HepG2 (cell line): Measurements from ENCODE around the gene ADAMTS4. TPM values are rescaled to one million over a fixed set of nuclear protein-coding genes. Genes with fewer than 3 reads are reported as not detected.

Experiments used
- AKAP8 ChIP-seq: sonication (generic); formaldehyde crosslinking; IDR thresholded peaks from 2 replicates; pipeline ENCODE4 v1.5.1; 2020; ENCODE audit warnings: mild to moderate bottlenecking, missing genetic modification reagents
- CHD2 ChIP-seq: IDR thresholded peaks from 2 replicates; pipeline ENCODE4 v1.6.1; 2011; ENCODE audit warnings: low read depth, low read length, improper control_type of control experiment
- DR1 ChIP-seq: sonication (generic); formaldehyde crosslinking; IDR thresholded peaks from 2 replicates; pipeline ENCODE4 v1.8.0; 2021; ENCODE audit warnings: mild to moderate bottlenecking, missing genetic modification reagents, inconsistent platforms
- ERF ChIP-seq: IDR thresholded peaks from 2 replicates; pipeline ENCODE4 v1.6.1; 2018; ENCODE audit warnings: missing biosample characterization, missing genetic modification reagents
- KDM6A ChIP-seq: IDR thresholded peaks from 2 replicates; pipeline ENCODE4 v1.6.1; 2016; ENCODE audit warnings: low read depth
- MBD4 ChIP-seq: IDR thresholded peaks from 2 replicates; pipeline ENCODE4 v1.6.1; 2012; ENCODE audit warnings: low read length, inconsistent platforms, borderline replicate concordance
- NFE2 ChIP-seq: sonication (generic); formaldehyde crosslinking; IDR thresholded peaks from 2 replicates; pipeline ENCODE4 v1.4.0; 2020; ENCODE audit warnings: missing genetic modification reagents
- NONO ChIP-seq, 2 experiments: fragments of 450-650 bp in 1 of 2; sonication (generic) in 1 of 2; formaldehyde crosslinking in 1 of 2; IDR thresholded peaks in 1 of 2; conservative IDR thresholded peaks in 1 of 2; 2 replicates each; pipeline versions ENCODE4 v1.6.1 to v1.8.0; 2017 to 2022; ENCODE audit warnings: mild to moderate bottlenecking in 1 of 2, missing genetic modification reagents in 1 of 2, moderate library complexity in 1 of 2
- PHF8 ChIP-seq: sonication (generic); formaldehyde crosslinking; IDR thresholded peaks from 2 replicates; pipeline ENCODE4 v1.5.0; 2020; ENCODE audit warnings: missing genetic modification reagents
- POLR2A ChIP-seq, 2 experiments: IDR thresholded peaks; 2 replicates each; pipeline ENCODE4 v1.6.1; 2011; ENCODE audit warnings: low read depth in 2 of 2, low read length in 2 of 2, mild to moderate bottlenecking in 1 of 2, moderate library complexity in 1 of 2; ENCODE audit not compliant: insufficient read depth in 1 of 2
- RORA ChIP-seq: sonication (generic); formaldehyde crosslinking; IDR thresholded peaks from 2 replicates; pipeline ENCODE4 v1.5.0; 2020; ENCODE audit warnings: mild to moderate bottlenecking, missing genetic modification reagents, moderate library complexity
- SMC3 ChIP-seq: IDR thresholded peaks from 2 replicates; pipeline ENCODE4 v1.6.1; 2011; ENCODE audit warnings: low read length, improper control_type of control experiment
- SRY ChIP-seq: sonication (generic); formaldehyde crosslinking; IDR thresholded peaks from 2 replicates; pipeline ENCODE4 v1.8.0; 2022; ENCODE audit warnings: mild to moderate bottlenecking, missing genetic modification reagents
- TBX3 ChIP-seq: fragments of 450-650 bp; IDR thresholded peaks from 2 replicates; pipeline ENCODE4 v1.6.1; 2017; ENCODE audit warnings: antibody characterized with exemption, mild to moderate bottlenecking, inconsistent platforms, borderline replicate concordance
- ZBTB20 ChIP-seq: sonication (generic); formaldehyde crosslinking; IDR thresholded peaks from 2 replicates; pipeline ENCODE4 v1.8.1; 2023; ENCODE audit warnings: missing genetic modification reagents, low read depth, mild to moderate bottlenecking, borderline replicate concordance
- ZBTB8A ChIP-seq: sonication (generic); formaldehyde crosslinking; IDR thresholded peaks from 2 replicates; pipeline ENCODE4 v1.4.0; 2020; ENCODE audit warnings: mild to moderate bottlenecking, low read depth, missing genetic modification reagents, borderline replicate concordance
- ZC3H13 ChIP-seq: sonication (generic); formaldehyde crosslinking; IDR thresholded peaks from 2 replicates; pipeline ENCODE4 v1.8.1; 2023; ENCODE audit warnings: mild to moderate bottlenecking, missing genetic modification reagents, moderate library complexity
- ZNF225 ChIP-seq: sonication (generic); formaldehyde crosslinking; IDR thresholded peaks from 2 replicates; pipeline ENCODE4 v1.4.0; 2020; ENCODE audit warnings: mild to moderate bottlenecking, missing genetic modification reagents
- ZNF282 ChIP-seq: fragments of 450-650 bp; IDR thresholded peaks from 2 replicates; pipeline ENCODE4 v1.6.1; 2018; ENCODE audit not compliant: partially characterized antibody
- ZNF335 ChIP-seq: sonication (generic); formaldehyde crosslinking; IDR thresholded peaks from 2 replicates; pipeline ENCODE4 v1.4.0; 2020; ENCODE audit warnings: missing genetic modification reagents
- ZNF451 ChIP-seq: sonication (generic); formaldehyde crosslinking; IDR thresholded peaks from 2 replicates; pipeline ENCODE4 v1.5.0; 2020; ENCODE audit warnings: mild to moderate bottlenecking, missing genetic modification reagents
- ZNF550 ChIP-seq: sonication (generic); formaldehyde crosslinking; IDR thresholded peaks from 2 replicates; pipeline ENCODE4 v1.4.0; 2020; ENCODE audit warnings: mild to moderate bottlenecking, missing genetic modification reagents, borderline replicate concordance
- ZNF670 ChIP-seq: sonication (generic); formaldehyde crosslinking; IDR thresholded peaks from 2 replicates; pipeline ENCODE4 v1.8.0; 2022; ENCODE audit warnings: mild to moderate bottlenecking, missing genetic modification reagents, borderline replicate concordance
- ZNF83 ChIP-seq: sonication (generic); formaldehyde crosslinking; IDR thresholded peaks from 2 replicates; pipeline ENCODE4 v1.4.0; 2020; ENCODE audit warnings: missing genetic modification reagents, mild to moderate bottlenecking, borderline replicate concordance
- polyA plus RNA-seq, 8 experiments: library from polyadenylated mRNA; depleted of rRNA in 3 of 8; stranded (reverse) in 7 of 8; unstranded in 1 of 8; fragments of >200 nt; fragmentation: Illumina TruSeq in 4 of 8; extraction: Trizol in 4 of 8; gene quantifications; 2 replicates each; pipeline versions ENCODE4 v1.2.1 to v1.2.3, GENCODE V29; 2011 to 2016; ENCODE audit warnings: low read depth in 4 of 8, missing spikeins in 1 of 8, mixed read lengths in 1 of 8; ENCODE audit not compliant: insufficient read depth in 1 of 8
- total RNA-seq, 5 experiments: library from RNA; depleted of rRNA; stranded (reverse); fragments of >200 nt; fragmentation: Illumina TruSeq; extraction: Trizol; gene quantifications; 2 replicates each; pipeline ENCODE4 v1.2.3, GENCODE V29; 2016; ENCODE audit warnings: low read depth in 1 of 5
- TF ChIP-seq, protein P1 (sequence below): fragments of 450-650 bp; IDR thresholded peaks from 2 replicates; pipeline ENCODE4 v1.6.1; 2017
- TF ChIP-seq, protein P2 (sequence below): sonication (generic); formaldehyde crosslinking; IDR thresholded peaks from 2 replicates; pipeline ENCODE4 v1.5.0; 2020; ENCODE audit warnings: mild to moderate bottlenecking, missing genetic modification reagents, moderate library complexity
- TF ChIP-seq, protein P3 (sequence below): sonication (generic); formaldehyde crosslinking; IDR thresholded peaks from 2 replicates; pipeline ENCODE4 v1.5.1; 2020; ENCODE audit warnings: missing genetic modification reagents, mild to moderate bottlenecking, borderline replicate concordance

ADAMTS4 gene
- total and polyA plus RNA-seq, 2 of the 13 experiments (the other 11 are each of a cell fraction or from before 2014, with no cell fraction given) = 0.51 to 1.7 TPM

DNA sequence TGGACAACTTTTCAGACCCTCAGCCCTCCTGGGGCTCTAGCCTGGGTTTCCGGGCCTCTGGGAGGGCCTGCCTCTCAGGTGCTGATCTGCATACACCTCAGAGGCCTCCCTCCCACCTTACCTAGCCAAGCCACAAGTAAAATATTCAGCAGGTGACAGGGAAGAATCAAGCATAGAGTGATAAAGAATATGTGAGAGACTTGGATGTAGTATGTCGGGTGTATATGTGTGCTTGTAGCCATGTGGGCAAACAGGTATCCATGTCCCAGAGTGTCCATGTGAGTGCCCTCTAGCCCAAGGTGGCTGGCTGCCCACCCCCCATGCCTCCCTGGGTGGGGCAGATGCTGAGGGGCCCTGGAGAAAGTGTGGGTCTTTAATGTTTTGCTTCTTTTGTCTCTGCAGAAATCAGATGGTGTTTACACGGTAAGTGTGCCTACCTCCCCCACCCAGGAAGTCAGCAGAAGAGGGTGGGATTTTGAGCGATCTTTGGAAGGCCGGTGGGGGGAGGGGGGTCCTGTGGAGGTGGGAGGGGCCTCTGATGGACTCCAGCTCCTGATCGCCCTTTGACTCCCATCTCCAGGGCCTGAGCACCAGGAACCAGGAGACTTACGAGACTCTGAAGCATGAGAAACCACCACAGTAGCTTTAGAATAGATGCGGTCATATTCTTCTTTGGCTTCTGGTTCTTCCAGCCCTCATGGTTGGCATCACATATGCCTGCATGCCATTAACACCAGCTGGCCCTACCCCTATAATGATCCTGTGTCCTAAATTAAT is 19.6 kb upstream of the ADAMTS4 start (continued):
- TF ChIP-seq RORA (CRISPR knock-in tag) (no peak), ZBTB8A (no peak), KDM6A (CRISPR knock-in tag) (peak; percentile 89), AKAP8 (CRISPR knock-in tag) (peak; percentile 43; the same call in 1 of the 2 replicates), SRY (CRISPR knock-in tag) (no peak), ZNF670 (no peak), DR1 (CRISPR knock-in tag) (no peak), CHD2 (0 out of 2 replicates have a peak, but pooled peaks have one; percentile 41), SMC3 (no peak), ZNF550 (CRISPR knock-in tag) (no peak), NFE2 (no peak), ZNF83 (CRISPR knock-in tag) (0 out of 2 replicates have a peak, but pooled peaks have one; percentile 47), MBD4 (no peak), ZC3H13 (peak; percentile 89), ZNF225 (CRISPR knock-in tag) (no peak; the same call in 1 of the 2 replicates), TBX3 (no peak), ZBTB20 (CRISPR knock-in tag) (no peak; the same call in 1 of the 2 replicates), ZNF282 (no peak), ZNF335 (CRISPR knock-in tag) (peak; percentile 41; the same call in 1 of the 2 replicates), PHF8 (CRISPR knock-in tag) (no peak), ZNF451 (CRISPR knock-in tag) (no peak), NONO (IDR thresholded peaks at IDR 0.05) (no peak), NONO (CRISPR knock-in tag; conservative IDR thresholded peaks at IDR 0.05) (peak; percentile 80; the same call in 1 of the 2 replicates), ERF (CRISPR knock-in tag) (peak; percentile 73), POLR2A (IDR thresholded peaks at IDR 0.05; ENCODE audit: insufficient read depth in 1 of 2, low read depth in 2 of 2, low read length in 2 of 2) (peak; percentile 59 to 68)
- TF ChIP-seq, protein P1, sequence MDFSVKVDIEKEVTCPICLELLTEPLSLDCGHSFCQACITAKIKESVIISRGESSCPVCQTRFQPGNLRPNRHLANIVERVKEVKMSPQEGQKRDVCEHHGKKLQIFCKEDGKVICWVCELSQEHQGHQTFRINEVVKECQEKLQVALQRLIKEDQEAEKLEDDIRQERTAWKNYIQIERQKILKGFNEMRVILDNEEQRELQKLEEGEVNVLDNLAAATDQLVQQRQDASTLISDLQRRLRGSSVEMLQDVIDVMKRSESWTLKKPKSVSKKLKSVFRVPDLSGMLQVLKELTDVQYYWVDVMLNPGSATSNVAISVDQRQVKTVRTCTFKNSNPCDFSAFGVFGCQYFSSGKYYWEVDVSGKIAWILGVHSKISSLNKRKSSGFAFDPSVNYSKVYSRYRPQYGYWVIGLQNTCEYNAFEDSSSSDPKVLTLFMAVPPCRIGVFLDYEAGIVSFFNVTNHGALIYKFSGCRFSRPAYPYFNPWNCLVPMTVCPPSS = no peak
- TF ChIP-seq, protein P2, sequence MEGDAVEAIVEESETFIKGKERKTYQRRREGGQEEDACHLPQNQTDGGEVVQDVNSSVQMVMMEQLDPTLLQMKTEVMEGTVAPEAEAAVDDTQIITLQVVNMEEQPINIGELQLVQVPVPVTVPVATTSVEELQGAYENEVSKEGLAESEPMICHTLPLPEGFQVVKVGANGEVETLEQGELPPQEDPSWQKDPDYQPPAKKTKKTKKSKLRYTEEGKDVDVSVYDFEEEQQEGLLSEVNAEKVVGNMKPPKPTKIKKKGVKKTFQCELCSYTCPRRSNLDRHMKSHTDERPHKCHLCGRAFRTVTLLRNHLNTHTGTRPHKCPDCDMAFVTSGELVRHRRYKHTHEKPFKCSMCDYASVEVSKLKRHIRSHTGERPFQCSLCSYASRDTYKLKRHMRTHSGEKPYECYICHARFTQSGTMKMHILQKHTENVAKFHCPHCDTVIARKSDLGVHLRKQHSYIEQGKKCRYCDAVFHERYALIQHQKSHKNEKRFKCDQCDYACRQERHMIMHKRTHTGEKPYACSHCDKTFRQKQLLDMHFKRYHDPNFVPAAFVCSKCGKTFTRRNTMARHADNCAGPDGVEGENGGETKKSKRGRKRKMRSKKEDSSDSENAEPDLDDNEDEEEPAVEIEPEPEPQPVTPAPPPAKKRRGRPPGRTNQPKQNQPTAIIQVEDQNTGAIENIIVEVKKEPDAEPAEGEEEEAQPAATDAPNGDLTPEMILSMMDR (CRISPR knock-in tag) = no peak
- TF ChIP-seq, protein P3, sequence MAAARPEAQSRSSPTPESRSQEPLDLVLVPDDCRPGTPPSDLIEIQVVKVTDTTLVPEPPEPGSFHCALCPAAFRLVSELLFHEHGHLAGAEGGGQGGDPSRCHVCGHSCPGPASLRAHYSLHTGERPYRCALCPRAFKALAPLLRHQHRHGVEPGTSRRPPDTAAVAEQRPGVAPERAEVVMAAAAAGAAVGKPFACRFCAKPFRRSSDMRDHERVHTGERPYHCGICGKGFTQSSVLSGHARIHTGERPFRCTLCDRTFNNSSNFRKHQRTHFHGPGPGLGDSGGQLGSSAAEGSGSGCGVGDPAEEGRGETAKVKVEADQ (CRISPR knock-in tag) = no peak
